Measurements from ENCODE around the gene CHST3. TPM values are rescaled to one million over a fixed set of nuclear protein-coding genes. Genes with fewer than 3 reads are reported as not detected.
A peak's percentile ranks its signal among the peaks of the same experiment; 100 is the strongest.

CHST3 gene
- total and polyA plus RNA-seq, 2 experiments from 2014 or later, result 1.9 to 22.5 TPM

DNA sequence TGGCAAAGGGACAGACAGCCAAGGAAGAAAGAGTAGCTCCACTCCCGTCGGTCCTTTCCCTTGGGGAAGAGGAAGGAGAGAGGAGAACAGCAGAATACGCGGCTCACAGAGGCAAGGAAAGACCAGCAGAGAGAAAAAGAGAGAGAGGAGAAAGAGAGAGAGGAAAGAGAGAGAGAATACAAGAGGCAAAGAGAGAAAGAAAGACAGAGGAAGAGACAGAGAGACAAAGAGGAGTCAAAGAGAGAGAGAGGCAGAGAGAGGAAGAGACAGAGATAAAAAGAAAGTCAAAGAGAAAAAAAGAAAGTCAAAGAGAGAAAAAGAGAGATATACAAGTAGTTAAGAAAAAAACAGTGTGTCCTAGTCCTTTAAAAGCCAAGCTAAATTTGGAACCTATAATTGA lies 23.4 kb upstream of the CHST3 start:
- DNase-seq (ENCODE audit: low read depth in 1 of 2, low spot score in 1 of 2), result no peak
- no peaks in the 10 kb centered on the region for H3K4me1 ChIP-seq (ENCODE audit: low read depth)
- H3K36me3 ChIP-seq, result no peaks in the 10 kb centered on the region
- no peaks in the 10 kb centered on the region for H3K9me3 ChIP-seq (ENCODE audit: low read depth)
- TF ChIP-seq CTCF (IDR thresholded peaks at IDR 0.05; ENCODE audit: low read depth, low read length), result no peak
- no peak overlapping the region for H3K27ac ChIP-seq
- H3K27me3 ChIP-seq, result no peaks in the 10 kb centered on the region
- H3K4me3 ChIP-seq, result no peak overlapping the region

DNA sequence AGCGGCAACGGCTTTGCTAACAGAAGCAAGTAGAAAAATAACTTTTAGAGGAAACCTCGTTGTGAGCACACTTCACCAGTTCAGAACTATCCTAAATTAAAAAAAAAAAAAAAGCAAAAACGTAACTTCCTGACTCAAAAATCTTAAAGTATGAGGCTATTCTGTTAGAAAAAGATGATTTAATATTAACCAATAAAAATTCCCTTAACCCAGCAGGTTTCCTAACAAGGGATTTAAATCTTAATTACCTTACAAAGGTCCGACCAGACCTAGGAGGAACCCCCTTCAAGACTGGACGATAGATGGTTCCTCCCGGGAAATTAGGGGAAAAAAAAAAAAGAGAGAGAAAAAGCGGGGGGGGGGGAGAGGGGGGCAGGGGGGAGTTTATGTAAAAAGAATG lies 22.9 kb upstream of the CHST3 start:
- Histone ChIP-seq H3K9me3 (ENCODE audit: low read depth) (no peaks in the 10 kb centered on the region), H3K4me3 (no peak overlapping the region), H3K4me1 (ENCODE audit: low read depth) (no peaks in the 10 kb centered on the region), H3K27me3 (no peaks in the 10 kb centered on the region), H3K27ac (no peak overlapping the region), H3K36me3 (no peaks in the 10 kb centered on the region)
- TF ChIP-seq CTCF (IDR thresholded peaks at IDR 0.05; ENCODE audit: low read depth, low read length), result no peak
- no peak for DNase-seq (ENCODE audit: low read depth in 1 of 2, low spot score in 1 of 2)

GRCh38 chr10:71945819-71946474 lies 18.2 kb upstream of the CHST3 start:
- TF ChIP-seq CTCF (IDR thresholded peaks at IDR 0.05; ENCODE audit: low read depth, low read length), result no peak
- H3K9me3 ChIP-seq (ENCODE audit: low read depth), result no peaks in the 10 kb centered on the region

DNA sequence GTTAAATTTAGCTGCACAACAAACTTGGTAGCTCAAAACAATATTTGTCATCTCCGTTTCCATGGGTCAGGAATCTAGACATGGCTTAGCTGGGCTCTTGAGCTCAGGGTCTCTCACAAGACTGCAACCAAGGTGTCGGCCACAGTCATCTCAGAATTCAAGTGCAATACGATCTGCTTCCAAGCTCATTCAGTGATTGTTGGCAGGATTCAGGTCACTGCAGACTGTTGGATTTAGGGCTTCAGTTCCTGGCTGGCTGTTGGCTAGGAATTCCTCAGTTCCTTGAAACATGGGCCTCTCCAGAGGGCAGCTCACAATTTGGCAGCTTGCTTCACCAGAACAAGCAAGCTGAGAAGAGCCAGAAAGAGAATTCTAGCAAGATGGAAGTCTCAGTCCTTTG lies 17.5 kb upstream of the CHST3 start:
- no peak for DNase-seq (ENCODE audit: low read depth in 1 of 2, low spot score in 1 of 2)
- H3K4me3 ChIP-seq, result no peak overlapping the region

More at GRCh38 chr10:71945819-71946474, 18.2 kb upstream of the CHST3 start:
- Histone ChIP-seq H3K27ac (no peak overlapping the region), H3K36me3 (no peaks in the 10 kb centered on the region), H3K4me3 (no peak overlapping the region), H3K27me3 (no peaks in the 10 kb centered on the region), H3K4me1 (ENCODE audit: low read depth) (no peaks in the 10 kb centered on the region)
- DNase-seq (ENCODE audit: low read depth in 1 of 2, low spot score in 1 of 2), result no peak

GRCh38 chr10:71948496-71949067 lies 15.6 kb upstream of the CHST3 start:
- H3K27ac ChIP-seq, result peak overlapping the region; percentile 21
- no peak overlapping the region for H3K4me3 ChIP-seq
- no peak for TF ChIP-seq CTCF (IDR thresholded peaks at IDR 0.05; ENCODE audit: low read depth, low read length)
- H3K9me3 ChIP-seq (ENCODE audit: low read depth), result no peaks in the 10 kb centered on the region
- H3K27me3 ChIP-seq, result no peaks in the 10 kb centered on the region
- no peaks in the 10 kb centered on the region for H3K4me1 ChIP-seq (ENCODE audit: low read depth)
- DNase-seq (ENCODE audit: low read depth in 1 of 2, low spot score in 1 of 2), result no peak
- no peaks in the 10 kb centered on the region for H3K36me3 ChIP-seq

More for the DNA sequence above, 17.5 kb upstream of the CHST3 start:
- no peaks in the 10 kb centered on the region for H3K9me3 ChIP-seq (ENCODE audit: low read depth)
- H3K4me1 ChIP-seq (ENCODE audit: low read depth), result no peaks in the 10 kb centered on the region
- no peaks in the 10 kb centered on the region for H3K27me3 ChIP-seq
- H3K27ac ChIP-seq, result no peak overlapping the region
- no peaks in the 10 kb centered on the region for H3K36me3 ChIP-seq
- no peak for TF ChIP-seq CTCF (IDR thresholded peaks at IDR 0.05; ENCODE audit: low read depth, low read length)
